Loucy (cell line): Measurements from ENCODE around the gene ROBO2.

Experiments
- CTCF ChIP-seq: fragments of 200-600 bp; sonication (generic); conservative IDR thresholded peaks from 2 replicates; pipeline ENCODE4 v1.5.1; 2014; ENCODE audit warnings: mild to moderate bottlenecking, antibody characterized with exemption, low read length
- EZH2phosphoT487 ChIP-seq: fragments of 200-600 bp; IDR thresholded peaks from 2 replicates; pipeline ENCODE4 v1.6.1; 2018; ENCODE audit warnings: antibody characterized with exemption, mild to moderate bottlenecking, moderate library complexity, borderline replicate concordance

DNA sequence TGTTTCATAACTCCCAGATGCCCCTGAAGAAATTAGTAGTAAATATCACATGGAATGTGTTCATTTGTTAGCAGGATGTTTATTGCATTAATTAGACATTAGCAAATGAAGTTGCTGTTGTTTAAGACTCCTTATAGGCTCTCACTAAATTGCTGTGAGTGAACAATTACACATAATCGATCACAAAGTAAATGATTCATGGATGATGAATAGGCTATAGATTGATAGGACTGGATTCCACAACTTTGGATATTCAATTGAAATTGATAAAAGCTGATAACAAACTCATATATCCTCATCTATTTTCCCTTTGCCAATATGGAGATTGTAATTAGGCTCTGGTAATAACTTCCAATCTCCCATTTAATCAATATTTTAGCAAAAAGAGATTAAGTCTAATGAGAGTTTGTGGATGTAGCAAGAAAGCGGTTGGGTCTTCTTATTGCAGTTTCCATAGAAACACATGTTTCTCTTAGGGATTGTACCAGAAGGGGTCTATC is 555.5 kb downstream of the ROBO2 start:
- TF ChIP-seq CTCF (no peak), EZH2phosphoT487 (no peak)
